H9 (cell line): ENCODE data around the gene OOSP1. TPM values are rescaled to one million over a fixed set of nuclear protein-coding genes. Genes with fewer than 3 reads are reported as not detected.

Experiments
- DNase-seq: peaks from one replicate; pipeline ENCODE4 v3.0.0-alpha.2; 2017
- H2AFZ ChIP-seq: one replicate; pipeline ENCODE4 v1.6.1; 2013; ENCODE audit warnings: mild to moderate bottlenecking, low read length, control low read depth, moderate library complexity
- H2AK5ac ChIP-seq: 2 replicates; pipeline ENCODE4 v1.6.1; 2013; ENCODE audit warnings: low read length, control low read depth, mixed read lengths; ENCODE audit not compliant: insufficient read length
- H2BK120ac ChIP-seq: one replicate; pipeline ENCODE4 v1.6.1; 2013; ENCODE audit warnings: low read depth, mild to moderate bottlenecking, low read length, control low read depth, inconsistent platforms; ENCODE audit not compliant: poor library complexity, severe bottlenecking
- H2BK12ac ChIP-seq: 2 replicates; pipeline ENCODE4 v1.6.1; 2013; ENCODE audit warnings: low read length, control low read depth, mixed read lengths, low read depth; ENCODE audit not compliant: insufficient read length
- H2BK15ac ChIP-seq: 2 replicates; pipeline ENCODE4 v1.6.1; 2013; ENCODE audit warnings: low read depth, low read length, control low read depth
- H2BK20ac ChIP-seq: one replicate; pipeline ENCODE4 v1.6.1; 2013; ENCODE audit warnings: low read depth, mild to moderate bottlenecking, low read length, control low read depth, inconsistent platforms; ENCODE audit not compliant: poor library complexity, severe bottlenecking
- H2BK5ac ChIP-seq: 2 replicates; pipeline ENCODE4 v1.6.1; 2013; ENCODE audit warnings: low read length, control low read depth, mixed read lengths; ENCODE audit not compliant: insufficient read length
- H3K14ac ChIP-seq: 2 replicates; pipeline ENCODE4 v1.6.1; 2013; ENCODE audit warnings: low read length, control low read depth; ENCODE audit not compliant: insufficient read depth
- H3K18ac ChIP-seq: 2 replicates; pipeline ENCODE4 v1.6.1; 2013; ENCODE audit warnings: low read depth, mild to moderate bottlenecking, mixed read lengths, low read length, control low read depth; ENCODE audit not compliant: insufficient read length
- H3K23ac ChIP-seq: 2 replicates; pipeline ENCODE4 v1.6.1; 2013; ENCODE audit warnings: low read length, control low read depth, mixed read lengths, low read depth; ENCODE audit not compliant: insufficient read length
- H3K23me2 ChIP-seq: 2 replicates; pipeline ENCODE4 v1.6.1; 2013; ENCODE audit warnings: low read depth, mild to moderate bottlenecking, mixed read lengths, low read length, control low read depth; ENCODE audit not compliant: insufficient read length, poor library complexity, severe bottlenecking
- H3K27ac ChIP-seq: 2 replicates; pipeline ENCODE4 v1.5.1; 2013; ENCODE audit warnings: low read length, control low read depth, mixed read lengths, low read depth; ENCODE audit not compliant: insufficient read length
- H3K27me3 ChIP-seq: 2 replicates; pipeline ENCODE4 v1.6.1; 2013; ENCODE audit warnings: low read length, control low read depth, inconsistent platforms; ENCODE audit not compliant: insufficient read depth
- H3K4ac ChIP-seq: 2 replicates; pipeline ENCODE4 v1.6.1; 2013; ENCODE audit warnings: low read depth, mild to moderate bottlenecking, control low read depth, inconsistent platforms, low read length, moderate library complexity
- H3K4me1 ChIP-seq: 2 replicates; pipeline ENCODE4 v1.6.1; 2013; ENCODE audit warnings: low read length, control low read depth, inconsistent platforms; ENCODE audit not compliant: insufficient read depth
- H3K4me2 ChIP-seq: 2 replicates; pipeline ENCODE4 v1.6.1; 2013; ENCODE audit warnings: low read length, control low read depth, mixed read lengths; ENCODE audit not compliant: insufficient read length, insufficient read depth
- H3K56ac ChIP-seq: 2 replicates; pipeline ENCODE4 v1.6.1; 2013; ENCODE audit warnings: low read depth, mild to moderate bottlenecking, mixed read lengths, low read length, control low read depth; ENCODE audit not compliant: insufficient read length
- H3K79me1 ChIP-seq: 2 replicates; pipeline ENCODE4 v1.6.1; 2013; ENCODE audit warnings: low read depth, mild to moderate bottlenecking, moderate library complexity, low read length, control low read depth, inconsistent platforms; ENCODE audit not compliant: insufficient read depth, poor library complexity, severe bottlenecking
- H3K79me2 ChIP-seq: 2 replicates; pipeline ENCODE4 v1.6.1; 2013; ENCODE audit warnings: low read length, control low read depth, inconsistent platforms; ENCODE audit not compliant: insufficient read depth
- H3K9ac ChIP-seq: 2 replicates; pipeline ENCODE4 v1.6.1; 2013; ENCODE audit warnings: low read length, control low read depth, mixed read lengths; ENCODE audit not compliant: insufficient read length; ENCODE audit errors: extremely low read depth
- H3K9me3 ChIP-seq: one replicate; pipeline ENCODE4 v1.6.1; 2013; ENCODE audit warnings: low read depth, low read length, inconsistent platforms; ENCODE audit not compliant: control insufficient read depth
- H3T11ph ChIP-seq: one replicate; pipeline ENCODE4 v1.6.1; 2013; ENCODE audit warnings: mild to moderate bottlenecking, low read length, control low read depth, inconsistent platforms
- H4K20me1 ChIP-seq: one replicate; pipeline ENCODE4 v1.6.1; 2013; ENCODE audit not compliant: control insufficient read depth, insufficient read length, insufficient read depth
- H4K5ac ChIP-seq: 2 replicates; pipeline ENCODE4 v1.6.1; 2013; ENCODE audit warnings: low read depth, mild to moderate bottlenecking, mixed read lengths, low read length, control low read depth; ENCODE audit not compliant: insufficient read length
- H4K8ac ChIP-seq: replicated peaks from 2 replicates; pipeline ENCODE4 v1.6.1; 2013; ENCODE audit warnings: low read length, control low read depth, mixed read lengths, low read depth; ENCODE audit not compliant: insufficient read length
- H4K91ac ChIP-seq: 2 replicates; pipeline ENCODE4 v1.6.1; 2013; ENCODE audit warnings: low read depth, mild to moderate bottlenecking, moderate library complexity, mixed read lengths, low read length, control low read depth; ENCODE audit not compliant: insufficient read length
- H3K27ac Mint-ChIP-seq, 3 experiments: 2 replicates in 2 of 3; 3 replicates in 1 of 3; pipeline ENCODE4 v1.8.0; 2020 to 2021; ENCODE audit warnings: mixed read lengths in 3 of 3, mild to moderate bottlenecking in 1 of 3, moderate library complexity in 1 of 3
- H3K27me3 Mint-ChIP-seq: 2 replicates; pipeline ENCODE4 v1.8.0; 2021; ENCODE audit warnings: low read depth, mild to moderate bottlenecking, moderate library complexity, mixed read lengths
- H3K36me3 Mint-ChIP-seq, 3 experiments: 2 replicates in 2 of 3; 3 replicates in 1 of 3; pipeline ENCODE4 v1.8.0; 2020 to 2021; ENCODE audit warnings: low read depth in 3 of 3, mixed read lengths in 3 of 3; ENCODE audit not compliant: insufficient read depth in 1 of 3
- H3K4me1 Mint-ChIP-seq, 2 experiments: 2 replicates each; pipeline ENCODE4 v1.8.0; 2020; ENCODE audit warnings: mixed read lengths in 2 of 2
- H3K4me3 Mint-ChIP-seq, 2 experiments: 2 replicates in 1 of 2; 3 replicates in 1 of 2; pipeline ENCODE4 v1.8.0; 2020 to 2021; ENCODE audit warnings: mild to moderate bottlenecking in 2 of 2, mixed read lengths in 2 of 2, moderate library complexity in 1 of 2
- H3K9me3 Mint-ChIP-seq, 2 experiments: 2 replicates in 1 of 2; 3 replicates in 1 of 2; pipeline ENCODE4 v1.8.0; 2020; ENCODE audit warnings: mild to moderate bottlenecking in 2 of 2, mixed read lengths in 2 of 2, moderate library complexity in 1 of 2
- CTCF ChIP-seq: fragments of 200-600 bp; sonication (generic); conservative IDR thresholded peaks from 3 replicates; pipeline ENCODE4 v1.8.0; 2021; ENCODE audit warnings: antibody characterized with exemption, mild to moderate bottlenecking
- WGBS: extraction: QIAGEN DNeasy Blood & Tissue Kit; methylation state at CpG from one replicate; pipeline ENCODE4 v1.1.7; 2013; ENCODE audit warnings: missing lambda C conversion rate, low lambda C conversion rate, mixed read lengths; ENCODE audit not compliant: insufficient read length; ENCODE audit errors: extremely low coverage; 5-methylcytosine and 5-hydroxymethylcytosine counted together
- total RNA-seq: library from RNA; stranded (reverse); gene quantifications from 2 replicates; pipeline ENCODE4 v1.2.1, GENCODE V29; 2021

OOSP1 gene
- total RNA-seq, 1 experiment from 2014 or later, result not detected

- H3K36me3 Mint-ChIP-seq, result no peaks in the 10 kb centered on the region
- Histone ChIP-seq H3K18ac (no peak overlapping the region), H4K91ac (no peak overlapping the region), H2BK20ac (no peak overlapping the region), H3K4me1 (peaks cover 4% of the 10 kb centered on the region; the same call in 1 of the 2 replicates), H3K56ac (no peak overlapping the region), H3K79me2 (no peaks in the 10 kb centered on the region), H2BK12ac (no peak overlapping the region), H4K20me1 (no peaks in the 10 kb centered on the region), H3K4ac (no peak overlapping the region), H2AK5ac (no peak overlapping the region), H3K79me1 (no peaks in the 10 kb centered on the region), H4K8ac (no peak overlapping the region), H3K23ac (no peak overlapping the region), H3K9me3 (no peaks in the 10 kb centered on the region), H3K27ac (no peak overlapping the region), H2AFZ (no peak overlapping the region), H3K23me2 (no peaks in the 10 kb centered on the region), H3K4me2 (no peak overlapping the region), H3K27me3 (no peaks in the 10 kb centered on the region), H3K14ac (no peak overlapping the region), H3K9ac (no peak overlapping the region), H2BK5ac (no peak overlapping the region), H2BK15ac (no peak overlapping the region), H4K5ac (no peak overlapping the region), H2BK120ac (no peak overlapping the region), H3T11ph (no peak overlapping the region)
- no peak overlapping the region for H3K4me3 Mint-ChIP-seq
- TF ChIP-seq CTCF, result no peak
- peaks cover 12 to 15% of the 10 kb centered on the region in 2 experiments for H3K4me1 Mint-ChIP-seq
- no peaks in the 10 kb centered on the region for H3K27me3 Mint-ChIP-seq
- WGBS, result no CpG with 5 or more reads among the region's 7 CpGs
- no peaks in the 10 kb centered on the region for H3K9me3 Mint-ChIP-seq
- no peak overlapping the region; a peak in 1 of 7 replicates for H3K27ac Mint-ChIP-seq
- DNase-seq, result no peak
Measured at GRCh38 chr11:59965424-59965823, 27.2 kb downstream of the OOSP1 start.
